ENCODE data around the gene IQSEC3. TPM values are rescaled to one million over a fixed set of nuclear protein-coding genes. Genes with fewer than 3 reads are reported as not detected.

Gene IQSEC3
- total RNA-seq, 4 donors from 2014 or later = 0.65 to 10.5 (median 0.76) TPM

- no peak for TF ChIP-seq CTCF (IDR thresholded peaks at IDR 0.05; ENCODE audit: low read depth)
These were observed 30.0 kb downstream of the IQSEC3 start for GRCh38 chr12:96543-96942.

GRCh38 chr12:98924-99352 is 32.4 kb downstream of the IQSEC3 start:
- TF ChIP-seq CTCF (IDR thresholded peaks at IDR 0.05; ENCODE audit: low read depth) = no peak

GRCh38 chr12:99605-100004 is 33.0 kb downstream of the IQSEC3 start:
- TF ChIP-seq CTCF (IDR thresholded peaks at IDR 0.05; ENCODE audit: low read depth) = no peak

- no peak for TF ChIP-seq CTCF (IDR thresholded peaks at IDR 0.05; ENCODE audit: low read depth)
These were observed 35.7 kb downstream of the IQSEC3 start for GRCh38 chr12:101969-102878.

GRCh38 chr12:102879-103168 is 36.3 kb downstream of the IQSEC3 start:
- no peak for TF ChIP-seq CTCF (IDR thresholded peaks at IDR 0.05; ENCODE audit: low read depth)

- no peak for TF ChIP-seq CTCF (IDR thresholded peaks at IDR 0.05; ENCODE audit: low read depth)
These were observed 36.8 kb downstream of the IQSEC3 start for GRCh38 chr12:103169-103981.

GRCh38 chr12:104551-105081 is 38.0 kb downstream of the IQSEC3 start:
- no peak for TF ChIP-seq CTCF (IDR thresholded peaks at IDR 0.05; ENCODE audit: low read depth)

Data from subcutaneous adipose tissue (tissue), 4 donors.